H1 (cell line): Measurements from ENCODE around the gene ALDOC. TPM values are rescaled to one million over a fixed set of nuclear protein-coding genes. Genes with fewer than 3 reads are reported as not detected.

ENCODE experiments used
- CTCF ChIA-PET: fragments of 300-600 bp; sonication (Branson Sonifier 250); formaldehyde crosslinking; loops from one replicate; lab custom pipeline; 2021; ENCODE audit not compliant: partially characterized antibody; lab: Charles Lee
- POLR2A ChIA-PET: fragments of 300-600 bp; sonication (Branson Sonifier 250); formaldehyde crosslinking; loops from one replicate; lab custom pipeline; 2021; ENCODE audit warnings: inconsistent platforms; ENCODE audit not compliant: partially characterized antibody; lab: Charles Lee
- DNase-seq, 2 experiments: peaks; one replicate each; pipeline versions ENCODE4 v3.0.0 to v3.0.0-alpha.2; 2010 to 2022; ENCODE audit warnings: low spot score in 2 of 2, low read depth in 1 of 2, mixed read lengths in 1 of 2
- FAIRE-seq: peaks from 2 replicates; lab custom pipeline; 2011; peaks lifted over from hg19 to GRCh38; lab: Jason Lieb, UNC
- H2AFZ ChIP-seq: 2 replicates; pipeline ENCODE4 v1.8.1; 2012; ENCODE audit warnings: low read length, inconsistent platforms
- H2AK5ac ChIP-seq: 2 replicates; pipeline ENCODE4 v1.6.1; 2013; ENCODE audit warnings: low read depth, low read length
- H2BK120ac ChIP-seq: replicated peaks from 2 replicates; pipeline ENCODE3; 2013; ENCODE audit warnings: low read depth, low read length, inconsistent platforms
- H2BK12ac ChIP-seq: 2 replicates; pipeline ENCODE4 v1.6.1; 2013; ENCODE audit warnings: low read depth, low read length
- H2BK15ac ChIP-seq: 2 replicates; pipeline ENCODE4 v1.6.1; 2013; ENCODE audit warnings: low read length
- H2BK20ac ChIP-seq: 2 replicates; pipeline ENCODE4 v1.6.1; 2013; ENCODE audit warnings: low read length
- H2BK5ac ChIP-seq: 2 replicates; pipeline ENCODE4 v1.6.1; 2013; ENCODE audit warnings: low read depth, low read length
- H3K14ac ChIP-seq: 2 replicates; pipeline ENCODE4 v1.6.1; 2013; ENCODE audit warnings: inconsistent platforms; ENCODE audit not compliant: insufficient read length
- H3K18ac ChIP-seq: 2 replicates; pipeline ENCODE4 v1.6.1; 2013; ENCODE audit warnings: low read length; ENCODE audit errors: extremely low read depth
- H3K23ac ChIP-seq: 2 replicates; pipeline ENCODE4 v1.6.1; 2013; ENCODE audit warnings: inconsistent platforms; ENCODE audit not compliant: insufficient read length
- H3K23me2 ChIP-seq: 2 replicates; pipeline ENCODE4 v1.6.1; 2013; ENCODE audit warnings: low read depth, low read length
- H3K27ac ChIP-seq: 2 replicates; pipeline ENCODE4 v1.6.1; 2011; ENCODE audit warnings: low read depth, low read length, inconsistent platforms
- H3K27me3 ChIP-seq, 4 experiments: replicated peaks in 1 of 4; 1 replicate in 1 of 4; 2 replicates in 3 of 4; pipeline versions ENCODE4 v1.6.1 to v1.8.1; 2011 to 2013; ENCODE audit warnings: low read length in 3 of 4, mild to moderate bottlenecking in 3 of 4, inconsistent platforms in 2 of 4, mixed read lengths in 2 of 4, moderate library complexity in 1 of 4; ENCODE audit not compliant: control insufficient read depth in 3 of 4, insufficient read depth in 3 of 4; ENCODE audit errors: extremely low read depth in 1 of 4
- H3K36me3 ChIP-seq, 4 experiments: 2 replicates each; pipeline versions ENCODE4 v1.6.1 to v1.8.1; 2011 to 2013; ENCODE audit warnings: mild to moderate bottlenecking in 4 of 4, low read length in 3 of 4, moderate library complexity in 2 of 4, control low read depth in 1 of 4, inconsistent platforms in 1 of 4; ENCODE audit not compliant: insufficient read depth in 4 of 4, control insufficient read depth in 2 of 4
- H3K4ac ChIP-seq: replicated peaks from 2 replicates; pipeline ENCODE3; 2013; ENCODE audit warnings: low read length, low read depth, mixed read lengths, inconsistent platforms; ENCODE audit not compliant: insufficient read length
- H3K4me1 ChIP-seq, 4 experiments: replicated peaks in 1 of 4; 1 replicate in 1 of 4; 2 replicates in 3 of 4; pipeline versions ENCODE4 v1.6.1 to v1.8.1; 2011 to 2013; ENCODE audit warnings: low read length in 3 of 4, inconsistent platforms in 2 of 4, mixed read lengths in 1 of 4; ENCODE audit not compliant: insufficient read depth in 4 of 4, control insufficient read depth in 3 of 4
- H3K4me2 ChIP-seq, 2 experiments: 2 replicates each; pipeline versions ENCODE4 v1.6.1 to v1.8.1; 2011 to 2013; ENCODE audit warnings: low read depth in 2 of 2, low read length in 2 of 2, control low read depth in 1 of 2, inconsistent platforms in 1 of 2, mild to moderate bottlenecking in 1 of 2; ENCODE audit not compliant: insufficient read depth in 1 of 2
- H3K4me3 ChIP-seq, 4 experiments: fragments of 200-600, 300-600 bp in 1 of 4; sonication (generic), shearing (Covaris generic), sonication (Bioruptor Twin) in 1 of 4; 2 replicates each; pipeline versions ENCODE4 v1.5.1 to v1.8.1; 2011 to 2016; ENCODE audit warnings: low read length in 4 of 4, low read depth in 3 of 4, control low read depth in 2 of 4, inconsistent platforms in 2 of 4, mild to moderate bottlenecking in 2 of 4, mixed read lengths in 1 of 4, moderate library complexity in 1 of 4; ENCODE audit not compliant: insufficient read depth in 2 of 4; ENCODE audit errors: extremely low read depth in 1 of 4
- H3K56ac ChIP-seq: replicated peaks from 2 replicates; pipeline ENCODE3; 2013; ENCODE audit warnings: low read depth, mild to moderate bottlenecking, mixed read lengths, low read length, inconsistent platforms; ENCODE audit not compliant: insufficient read length
- H3K79me1 ChIP-seq: 2 replicates; pipeline ENCODE4 v1.6.1; 2013; ENCODE audit warnings: low read depth, low read length, control low read depth
- H3K79me2 ChIP-seq, 2 experiments: 2 replicates each; pipeline versions ENCODE4 v1.6.1 to v1.8.1; 2012 to 2013; ENCODE audit warnings: low read length in 2 of 2, mild to moderate bottlenecking in 2 of 2, inconsistent platforms in 1 of 2; ENCODE audit not compliant: insufficient read depth in 2 of 2, control insufficient read depth in 1 of 2
- H3K9ac ChIP-seq, 4 experiments: replicated peaks in 1 of 4; 1 replicate in 1 of 4; 2 replicates in 3 of 4; pipeline versions ENCODE4 v1.6.1 to v1.8.1; 2011 to 2013; ENCODE audit warnings: low read depth in 3 of 4, low read length in 3 of 4, control low read depth in 2 of 4, mild to moderate bottlenecking in 2 of 4, moderate library complexity in 2 of 4, inconsistent platforms in 1 of 4; ENCODE audit errors: extremely low read depth in 1 of 4
- H3K9me3 ChIP-seq, 2 experiments: 2 replicates each; pipeline versions ENCODE4 v1.6.1 to v1.8.1; 2012 to 2013; ENCODE audit warnings: mild to moderate bottlenecking in 2 of 2, moderate library complexity in 2 of 2, control low read depth in 1 of 2, inconsistent platforms in 1 of 2, low read depth in 1 of 2, low read length in 1 of 2, mixed read lengths in 1 of 2; ENCODE audit not compliant: insufficient read depth in 2 of 2
- H4K20me1 ChIP-seq, 2 experiments: replicated peaks in 1 of 2; 2 replicates each; pipeline versions ENCODE3 to v1.8.1; 2011 to 2013; ENCODE audit warnings: inconsistent platforms in 2 of 2, low read length in 2 of 2, mild to moderate bottlenecking in 1 of 2; ENCODE audit not compliant: insufficient read depth in 2 of 2, control insufficient read depth in 1 of 2
- H4K5ac ChIP-seq: 2 replicates; pipeline ENCODE4 v1.6.1; 2013; ENCODE audit warnings: low read length, low read depth, mixed read lengths, inconsistent platforms; ENCODE audit not compliant: insufficient read length
- H4K8ac ChIP-seq: 2 replicates; pipeline ENCODE4 v1.8.0; 2013; ENCODE audit warnings: mild to moderate bottlenecking, moderate library complexity, low read length, inconsistent platforms; ENCODE audit not compliant: insufficient read depth; ENCODE audit errors: extremely low read depth
- H4K91ac ChIP-seq: replicated peaks from 2 replicates; pipeline ENCODE3; 2013; ENCODE audit warnings: low read length, mixed read lengths, inconsistent platforms; ENCODE audit not compliant: insufficient read length
- BCL11A ChIP-seq, 2 experiments: IDR thresholded peaks; one replicate each; pipeline ENCODE4 v1.6.1; 2011; ENCODE audit warnings: low read depth in 2 of 2, low read length in 2 of 2, mild to moderate bottlenecking in 2 of 2
- CBX5 ChIP-seq: fragments of 300-800, 300-1000 bp; sonication (generic); IDR thresholded peaks from 2 replicates; pipeline ENCODE4 v1.7.1; 2016; ENCODE audit warnings: antibody characterized with exemption, low read length, low read depth
- CBX8 ChIP-seq: fragments of 300-800, 300-1000 bp; sonication (generic); IDR thresholded peaks from 2 replicates; pipeline ENCODE4 v1.7.1; 2016; ENCODE audit warnings: low read depth, low read length, borderline replicate concordance
- CHD2 ChIP-seq: IDR thresholded peaks from 2 replicates; pipeline ENCODE4 v1.6.1; 2012; ENCODE audit warnings: low read length, improper control_type of control experiment
- GTF2F1 ChIP-seq: IDR thresholded peaks from 2 replicates; pipeline ENCODE4 v1.6.1; 2012; ENCODE audit warnings: low read depth, low read length, improper control_type of control experiment, borderline replicate concordance
- KDM1A ChIP-seq: fragments of 200-600, 300-600 bp; sonication (generic); IDR thresholded peaks from 2 replicates; pipeline ENCODE4 v1.7.1; 2016; ENCODE audit warnings: mild to moderate bottlenecking, low read length, borderline replicate concordance
- PHF8 ChIP-seq: fragments of 200-600 bp; sonication (generic); conservative IDR thresholded peaks from 2 replicates; pipeline ENCODE4 v1.7.1; 2012; ENCODE audit warnings: low read depth, mild to moderate bottlenecking, inconsistent platforms, low read length, moderate library complexity
- POLR2AphosphoS5 ChIP-seq: IDR thresholded peaks from 2 replicates; pipeline ENCODE4 v1.6.1; 2011; ENCODE audit warnings: low read depth, low read length
- RNF2 ChIP-seq: fragments of 200-900, 300-1000 bp; sonication (generic); IDR thresholded peaks from 2 replicates; pipeline ENCODE4 v1.7.1; 2016; ENCODE audit warnings: borderline replicate concordance, low read depth, mild to moderate bottlenecking, antibody characterized with exemption, low read length; ENCODE audit not compliant: poor library complexity, severe bottlenecking; ENCODE audit errors: missing control alignments
- SIX5 ChIP-seq: IDR thresholded peaks from 2 replicates; pipeline ENCODE4 v1.6.1; 2011; ENCODE audit warnings: mild to moderate bottlenecking, low read depth, low read length
- SP1 ChIP-seq: IDR thresholded peaks from 2 replicates; pipeline ENCODE4 v1.6.1; 2011; ENCODE audit warnings: low read depth, low read length
- TEAD4 ChIP-seq: IDR thresholded peaks from 2 replicates; pipeline ENCODE4 v1.6.1; 2012; ENCODE audit warnings: low read depth, low read length, inconsistent platforms, mixed read lengths
- WGBS, 2 experiments: shearing (Covaris generic) in 1 of 2; methylation state at CpG; one replicate each; pipeline versions ENCODE4 v1.1.6 to v1.1.7; 2013 to 2015; ENCODE audit warnings: low lambda C conversion rate in 2 of 2, mixed read lengths in 2 of 2, inconsistent platforms in 1 of 2, low coverage in 1 of 2, missing lambda C conversion rate in 1 of 2; ENCODE audit not compliant: insufficient replicate concordance in 2 of 2, insufficient coverage in 1 of 2, insufficient read length in 1 of 2; ENCODE audit errors: extremely low coverage in 1 of 2, missing lambda C conversion rate in 1 of 2; 5-methylcytosine and 5-hydroxymethylcytosine counted together
- polyA plus RNA-seq, 7 experiments: library from polyadenylated mRNA; depleted of rRNA in 3 of 7; stranded (reverse) in 5 of 7; unstranded in 2 of 7; fragments of >200 nt in 5 of 7; fragments of 200-250 nt in 2 of 7; gene quantifications; 1 replicate in 5 of 7; 2 replicates in 1 of 7; 4 replicates in 1 of 7; pipeline versions ENCODE4 v1.2.1 to v1.2.3, GENCODE V29; 2011 to 2013; ENCODE audit warnings: missing spikeins in 2 of 7, mixed read lengths in 2 of 7
- total RNA-seq: library from RNA; stranded (reverse); fragmentation: NEBNext Ultra II Directional; extraction: Animal tissue kit (Norgen Biotek cat#: 25700); gene quantifications from 2 replicates; pipeline ENCODE4 v1.2.1, GENCODE V29; 2021

ALDOC gene
- total and polyA plus RNA-seq, 2 of the 8 experiments (the other 6 are each of a cell fraction or from before 2014, with no cell fraction given), result 51.6 to 103 TPM

DNA sequence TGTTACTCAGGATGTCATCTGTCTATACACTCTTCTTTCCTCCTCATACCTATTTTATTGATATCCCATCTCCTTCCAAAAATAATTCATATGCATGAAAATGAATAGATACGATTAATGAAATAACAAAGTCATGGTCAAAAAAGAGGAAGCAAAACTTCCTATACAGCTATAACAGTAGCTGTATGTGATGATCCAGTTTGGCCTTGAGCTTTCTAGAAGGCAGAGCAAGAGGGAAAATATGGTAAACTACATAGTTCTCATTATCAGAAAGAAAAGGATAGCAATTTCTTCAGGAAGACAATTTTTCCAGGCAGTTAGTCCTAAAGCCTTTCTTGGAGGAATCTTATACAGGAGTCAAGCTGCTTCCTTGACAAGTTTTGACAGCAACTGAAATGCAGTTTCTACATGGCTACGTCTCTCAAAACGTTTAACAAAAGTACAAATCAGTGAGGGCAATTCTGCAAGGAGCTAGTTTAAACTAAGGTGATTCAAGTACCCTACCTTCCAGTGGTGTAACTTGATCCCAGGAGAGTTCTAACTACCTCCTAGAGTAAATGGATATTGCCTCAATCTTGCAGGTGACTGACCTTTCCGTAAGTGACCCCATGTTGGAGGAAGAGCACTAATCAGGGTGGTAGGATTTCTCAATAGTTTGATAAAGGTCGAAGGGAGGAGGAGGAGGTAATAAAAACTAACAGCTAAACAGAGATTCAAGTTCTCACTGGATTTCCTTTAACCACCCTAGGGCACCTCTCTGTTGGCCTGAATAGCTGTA, 21.1 kb upstream of the ALDOC start:
- Histone ChIP-seq H4K5ac (no peak overlapping the region), H3K4me1 (peaks cover 0 to 4% (median 0%) of the 10 kb centered on the region in 4 experiments; a peak in 2 of 7 replicates), H2AK5ac (no peak overlapping the region), H2BK5ac (no peak overlapping the region), H4K8ac (no peak overlapping the region), H3K27ac (peak overlapping the region; percentile 93; the same call in 1 of the 2 replicates), H2BK15ac (no peak overlapping the region), H3K18ac (no peak overlapping the region), H3K4me3 (peak overlapping the region; percentile 78 to 93 (median 92)), H2BK20ac (no peak overlapping the region), H3K9me3 (no peaks in the 10 kb centered on the region), H4K20me1 (no peaks in the 10 kb centered on the region), H2BK120ac (no peak overlapping the region), H3K79me1 (no peaks in the 10 kb centered on the region; the same call in 1 of the 2 replicates), H3K4ac (no peak overlapping the region), H3K56ac (no peak overlapping the region), H4K91ac (no peak overlapping the region), H3K36me3 (peaks cover 4 to 13% (median 8%) of the 10 kb centered on the region in 4 experiments; a peak in 7 of 8 replicates), H3K27me3 (no peaks in the 10 kb centered on the region; a peak in 1 of 7 replicates), H2BK12ac (no peak overlapping the region), H3K9ac (peak overlapping the region in 3 of 4 experiments; percentile 84 to 94 (median 91); a peak in 6 of 7 replicates), H3K14ac (no peak overlapping the region), H3K23ac (no peak overlapping the region), H3K4me2 (peak overlapping the region; percentile 86 to 96), H3K79me2 (peaks cover 0 to 16% of the 10 kb centered on the region in 2 experiments; a peak in 2 of 4 replicates), H3K23me2 (peaks cover 9% of the 10 kb centered on the region; the same call in 1 of the 2 replicates), H2AFZ (no peak overlapping the region)
- DNase-seq, result no peak
- WGBS, 2 experiments, result 65% methylated on average over 5 of the region's 5 CpGs; no CpG with 5 or more reads in 1 of the 2 experiments
- ChIA-PET CTCF (interaction anchor here (1.2 to 5.6 kb wide), 4 partner anchors 15 to 47 kb away, joined by 4 to 45 read pairs (median 4); partner anchors contain the start of genes ALDOC, BLTP2 and RSKR), POLR2A (interaction anchor here (0.7 to 7.5 kb wide), 18 partner anchors 10 to 147 kb away, joined by 3 to 83 read pairs (median 5); partner anchors contain the start of genes ALDOC, PIGS, PROCA1 and RPL23A)
- FAIRE-seq, result no peak
- TF ChIP-seq BCL11A (IDR thresholded peaks at IDR 0.05; ENCODE audit: low read depth in 2 of 2, low read length in 2 of 2), result no peak
- TF ChIP-seq TEAD4, result no peak
- TF ChIP-seq CBX8, result no peak
- TF ChIP-seq PHF8, result no peak
- no peak for TF ChIP-seq KDM1A
- no peak for TF ChIP-seq CBX5
- no peak for TF ChIP-seq SP1
- no peak for TF ChIP-seq RNF2
- no peak for TF ChIP-seq CHD2
- TF ChIP-seq GTF2F1, result no peak
- TF ChIP-seq SIX5, result no peak
- no peak for TF ChIP-seq POLR2AphosphoS5
